Measurements from ENCODE around the gene MARCHF6. TPM values are rescaled to one million over a fixed set of nuclear protein-coding genes. Genes with fewer than 3 reads are reported as not detected.

The MARCHF6 gene
- total and polyA plus RNA-seq, 2 experiments from 2014 or later: 70.8 to 77.5 TPM

- TF ChIP-seq ZNF462 (CRISPR knock-in tag; IDR thresholded peaks at IDR 0.05) (no peak), CREB1 (CRISPR knock-in tag; IDR thresholded peaks at IDR 0.05; ENCODE audit: low read depth) (no peak), JUNB (IDR thresholded peaks at IDR 0.05; ENCODE audit: unreplicated experiment) (no peak), EZH2 (IDR thresholded peaks at IDR 0.05; ENCODE audit: low read depth, unreplicated experiment) (no peak), CTCF (conservative IDR thresholded peaks at IDR 0.05; ENCODE audit: low read depth in 2 of 2) (no peak), REST (IDR thresholded peaks at IDR 0.05; ENCODE audit: unreplicated experiment) (no peak), ZNF331 (CRISPR knock-in tag; IDR thresholded peaks at IDR 0.05; ENCODE audit: low read depth) (no peak), ETS1 (IDR thresholded peaks at IDR 0.05) (no peak), NANOG (IDR thresholded peaks at IDR 0.05; ENCODE audit: borderline replicate concordance) (no peak), EZH2phosphoT487 (IDR thresholded peaks at IDR 0.05; ENCODE audit: unreplicated experiment) (no peak), STAT1 (IDR thresholded peaks at IDR 0.05; ENCODE audit: unreplicated experiment) (no peak)
Measured at GRCh38 chr5:10365782-10366181, 12.3 kb downstream of the MARCHF6 start (continued).

All from GM23338 (cell line).